Activated CD4-positive, alpha-beta T cell treated with anti-CD3 and anti-CD28 coated beads for 24 hours (primary cell): ENCODE data around the gene PABPN1.

Experiments used
- DNase-seq, 2 donors: peaks; one replicate each; pipeline ENCODE4 v3.0.0-alpha.2; 2020; ENCODE audit warnings: low read depth in 2 of 2

PABPN1 gene

DNA sequence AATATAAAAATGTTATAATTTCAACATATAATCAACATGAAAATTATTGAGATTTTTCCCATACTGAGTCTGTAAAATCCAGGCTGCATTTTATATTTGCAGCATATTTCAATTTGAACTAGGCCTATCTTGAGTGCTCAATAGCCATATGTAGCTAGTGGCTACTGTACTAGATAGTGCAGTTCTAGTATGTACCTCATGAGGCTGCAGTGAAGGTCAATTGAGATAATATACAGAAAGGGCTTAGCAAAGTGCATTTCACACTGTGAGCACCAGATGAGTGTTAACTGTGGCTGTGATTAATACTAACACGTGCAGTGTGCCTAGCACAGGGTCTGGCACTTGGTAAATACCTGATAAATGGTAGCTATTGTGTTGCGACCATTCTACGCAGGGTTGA, 36.8 kb downstream of the PABPN1 start:
- DNase-seq: no peak

GRCh38 chr14:23358553-23359166, 37.4 kb downstream of the PABPN1 start:
- no peak for DNase-seq

DNA sequence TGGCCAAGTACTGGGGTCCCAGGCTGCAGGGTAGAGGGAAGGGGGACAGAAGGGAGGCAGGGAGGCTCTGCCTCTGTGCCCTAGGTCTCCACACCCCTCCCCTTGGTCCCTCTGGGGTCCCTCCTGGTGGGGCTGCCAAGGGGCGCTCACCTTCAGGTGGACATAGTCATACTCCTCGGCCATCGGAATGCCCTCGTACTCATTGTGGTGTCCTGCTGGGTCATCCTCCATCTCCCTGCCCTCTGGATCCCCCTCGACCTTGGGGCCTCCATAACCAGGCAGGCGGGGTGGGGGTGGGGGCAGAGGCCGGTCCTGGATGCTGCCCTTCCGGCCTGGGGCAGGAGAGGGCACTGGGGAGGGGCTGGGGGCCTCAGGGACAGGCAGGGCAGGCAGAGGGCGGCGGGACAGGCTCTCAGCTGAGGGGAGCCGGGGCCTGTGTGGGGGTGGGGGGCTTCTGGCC, 37.9 kb downstream of the PABPN1 start:
- DNase-seq: no peak

DNA sequence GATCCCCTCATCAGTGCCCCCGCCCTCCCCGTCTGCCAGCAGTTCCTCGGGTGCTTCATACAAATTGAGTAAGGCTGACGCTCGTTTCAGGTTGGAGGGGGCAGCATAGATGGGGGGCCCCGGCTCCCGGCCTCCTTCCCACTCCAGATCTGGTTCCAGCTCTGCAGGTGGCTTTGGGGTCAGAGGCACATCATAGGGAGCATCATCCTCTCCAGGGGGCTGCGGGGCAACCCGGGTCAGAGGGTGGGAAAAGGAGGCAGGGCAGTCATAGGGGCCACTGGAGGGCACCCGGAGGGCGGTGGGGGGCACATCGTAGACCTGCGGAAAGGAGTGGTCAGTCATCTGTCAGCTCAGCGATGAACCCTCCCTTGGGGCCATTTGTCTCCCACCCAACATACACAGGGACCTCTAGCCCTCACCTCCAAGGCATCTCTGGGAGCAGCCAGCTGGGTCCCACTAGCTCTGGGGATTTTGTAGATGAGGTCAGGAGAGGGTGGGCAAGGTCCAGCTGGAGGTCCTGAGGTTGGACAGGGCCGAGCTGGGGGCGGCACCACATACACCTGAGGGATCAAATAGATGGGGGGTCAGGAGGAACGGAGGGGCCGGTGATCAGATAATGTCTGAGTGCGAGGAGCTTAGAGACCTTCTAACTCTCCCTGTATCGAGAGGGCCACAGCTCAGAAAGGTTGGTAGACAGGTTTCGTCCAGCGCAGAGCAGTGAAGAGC, 38.6 kb downstream of the PABPN1 start:
- no peak for DNase-seq

GRCh38 chr14:23360496-23360895, 39.2 kb downstream of the PABPN1 start:
- DNase-seq: no peak

- no peak for DNase-seq
Measured at GRCh38 chr14:23361320-23361719, 40.1 kb downstream of the PABPN1 start.

DNA sequence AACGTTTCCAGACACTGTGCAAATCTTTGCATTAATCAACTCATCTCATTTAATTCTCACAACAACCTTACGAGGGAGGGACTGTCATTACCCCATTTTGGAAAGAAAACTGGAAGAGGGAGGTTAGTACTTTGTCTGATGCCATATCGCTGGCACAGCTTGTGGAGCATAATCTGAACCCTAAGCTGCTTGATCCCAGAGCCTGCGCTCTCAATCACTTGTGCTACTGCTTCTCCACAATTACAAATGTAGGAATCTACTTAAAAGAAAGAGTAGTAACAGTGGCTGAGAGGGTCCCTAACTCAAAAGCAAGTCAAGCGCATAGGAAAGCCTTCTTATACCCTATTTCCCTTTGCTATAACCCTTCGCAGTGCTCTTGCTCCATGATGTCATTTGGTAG, 40.5 kb downstream of the PABPN1 start:
- DNase-seq: no peak

DNA sequence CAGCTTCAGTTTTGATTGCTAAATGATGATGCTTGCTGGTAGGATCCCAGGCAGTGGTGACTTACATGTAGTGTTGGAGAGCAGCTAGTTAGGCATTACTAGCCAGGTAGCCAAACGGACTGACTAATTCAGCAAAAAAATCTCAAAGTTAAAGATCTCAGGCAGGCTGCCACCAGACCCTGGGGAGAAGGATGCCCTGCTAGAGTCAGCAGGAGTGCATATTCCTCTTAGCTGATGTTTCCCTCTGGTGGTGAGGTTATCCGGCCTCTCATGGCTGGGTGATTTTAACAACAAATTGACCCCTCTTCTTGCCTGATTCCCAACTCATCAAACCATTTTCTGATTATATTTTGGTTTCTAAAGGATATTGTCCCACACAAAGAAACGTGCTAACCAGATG, 40.9 kb downstream of the PABPN1 start:
- no peak for DNase-seq

DNA sequence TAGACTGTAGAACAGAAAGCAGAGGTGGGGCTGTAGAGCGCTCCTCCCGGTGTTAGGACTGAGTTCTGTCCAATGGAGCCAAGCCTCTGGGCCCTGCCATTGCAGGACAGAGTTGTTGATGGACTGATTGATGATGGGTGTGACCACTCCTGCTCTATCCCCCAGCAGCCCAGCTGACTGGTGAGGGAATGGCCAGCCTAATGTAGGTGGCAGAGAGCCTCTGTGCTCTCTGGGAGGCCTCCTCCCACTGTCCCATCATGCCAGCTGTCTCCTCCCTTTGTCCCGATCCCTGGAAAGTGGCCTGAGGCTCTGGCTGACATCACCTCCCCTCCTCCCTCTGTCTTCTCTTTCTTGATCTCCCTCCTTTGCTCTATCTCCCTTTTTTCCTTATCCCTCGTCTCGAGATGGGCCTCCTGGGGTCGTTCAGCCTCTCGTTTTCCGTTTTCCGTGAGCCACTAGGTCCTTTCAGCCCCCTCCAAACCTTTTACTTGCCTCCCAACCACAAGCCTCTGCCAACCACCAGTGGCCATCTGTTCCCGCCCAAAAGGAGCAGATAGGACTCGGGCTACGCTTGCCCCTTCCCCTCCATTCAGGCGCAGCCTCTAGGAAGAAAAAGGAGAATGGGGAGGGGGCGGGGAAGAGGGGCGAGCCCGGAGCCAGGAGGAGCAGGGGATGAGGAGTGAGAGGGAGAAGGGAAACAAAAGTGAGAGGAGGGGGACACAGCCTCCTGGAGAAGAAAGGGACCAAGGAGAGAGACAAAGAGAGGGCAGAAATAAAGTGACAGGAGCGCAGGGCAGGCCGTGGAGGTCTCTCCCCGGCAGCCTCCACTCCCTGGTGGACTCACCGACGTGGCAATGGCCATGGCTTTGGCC, 43.1 kb downstream of the PABPN1 start:
- no peak for DNase-seq

DNA sequence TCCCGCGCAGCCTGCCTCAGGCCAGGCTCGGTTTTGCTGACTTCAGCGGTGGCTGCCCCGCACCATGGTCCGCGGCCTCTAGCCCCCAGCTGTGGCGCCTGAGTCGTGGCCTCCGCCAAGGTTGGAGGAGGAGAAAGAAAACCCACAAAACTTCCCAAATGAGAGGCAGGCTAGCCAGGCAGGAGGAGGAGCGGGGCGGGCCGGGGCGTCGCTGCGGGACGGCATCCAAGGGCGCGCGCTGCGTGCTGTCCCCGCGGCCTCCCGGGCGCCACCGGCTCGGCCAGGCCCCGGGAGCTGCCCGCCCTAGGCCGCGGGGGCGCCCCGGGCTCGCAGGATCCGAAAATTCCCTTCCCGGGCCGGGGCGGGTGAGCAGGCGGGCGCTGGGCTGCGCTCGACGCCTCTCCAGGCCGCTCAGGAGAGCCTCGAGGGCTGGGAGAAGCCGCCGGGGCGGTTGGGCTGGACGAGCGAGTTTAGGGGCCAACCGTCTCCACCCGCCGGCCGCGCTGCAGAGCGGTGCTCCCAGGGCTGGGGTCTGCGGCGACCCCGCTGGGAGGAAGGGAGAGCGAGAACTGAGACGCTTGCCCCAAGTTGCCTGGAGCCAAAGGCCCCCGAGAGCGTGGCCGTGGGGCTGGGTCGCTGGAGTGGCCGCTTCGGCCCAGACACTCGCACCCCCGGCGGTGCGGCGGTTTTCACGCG, 43.9 kb downstream of the PABPN1 start, which contains the start of gene EFS:
TSS of gene EFS (minus strand) at position 137 of the 696 bp plus-strand sequence. CDS start 147 bp downstream, outside the sequence.
- no peak for DNase-seq

GRCh38 chr14:23365732-23366425, 44.6 kb downstream of the PABPN1 start:
- DNase-seq: no peak

- DNase-seq: no peak
Measured at GRCh38 chr14:23366426-23366921, 45.2 kb downstream of the PABPN1 start.

GRCh38 chr14:23370221-23370620, 49.0 kb downstream of the PABPN1 start:
- DNase-seq: no peak

DNA sequence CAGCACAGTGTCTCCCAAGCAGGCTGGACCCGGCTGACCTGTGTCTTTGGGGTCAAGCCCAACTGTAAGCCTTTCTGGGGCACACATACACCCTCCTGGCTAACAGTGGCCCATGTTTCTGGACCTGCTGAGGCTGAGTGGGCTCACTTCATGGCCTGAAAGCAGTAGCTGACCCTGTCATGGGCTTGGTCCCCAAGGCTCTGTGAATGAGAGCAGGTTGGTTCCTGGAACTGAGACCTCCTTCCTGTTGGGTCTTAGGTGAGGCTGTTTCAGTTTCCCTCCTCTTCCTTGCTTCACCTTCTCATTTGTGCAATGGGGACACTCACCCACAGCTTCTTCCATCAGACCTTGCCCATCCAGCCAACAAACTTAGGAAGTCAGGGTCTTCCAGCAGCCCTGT, 50.6 kb downstream of the PABPN1 start:
- no peak for DNase-seq

DNA sequence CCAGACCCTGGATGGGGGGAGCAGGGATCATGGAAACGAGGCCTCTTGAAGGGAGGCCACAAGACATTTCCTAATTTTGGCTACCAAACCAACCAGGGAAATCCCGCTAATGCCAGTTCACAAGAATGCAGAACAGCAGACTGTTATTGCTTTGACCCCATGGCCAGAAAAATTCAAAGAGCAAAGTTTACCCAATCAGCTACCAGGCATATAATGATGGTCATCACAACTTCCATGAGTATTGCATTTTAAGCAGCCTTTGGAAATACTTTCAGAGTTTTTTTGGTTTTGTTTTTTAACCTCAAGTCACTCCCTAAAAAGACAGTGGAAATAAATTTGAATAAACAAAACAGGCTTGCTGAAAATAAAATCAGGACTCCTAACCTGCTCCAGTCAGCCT, 51.3 kb downstream of the PABPN1 start, which contains the start of gene IL25:
TSS of gene IL25 (plus strand) at position 301 of the 400 bp plus-strand sequence.
- no peak for DNase-seq

- no peak for DNase-seq
Measured at GRCh38 chr14:23373041-23373440, 51.8 kb downstream of the PABPN1 start.
